ENCODE data around the gene TECTB. TPM values are rescaled to one million over a fixed set of nuclear protein-coding genes. Genes with fewer than 3 reads are reported as not detected.

Gene TECTB
- total RNA-seq, 1 experiment from 2014 or later = not detected

DNA sequence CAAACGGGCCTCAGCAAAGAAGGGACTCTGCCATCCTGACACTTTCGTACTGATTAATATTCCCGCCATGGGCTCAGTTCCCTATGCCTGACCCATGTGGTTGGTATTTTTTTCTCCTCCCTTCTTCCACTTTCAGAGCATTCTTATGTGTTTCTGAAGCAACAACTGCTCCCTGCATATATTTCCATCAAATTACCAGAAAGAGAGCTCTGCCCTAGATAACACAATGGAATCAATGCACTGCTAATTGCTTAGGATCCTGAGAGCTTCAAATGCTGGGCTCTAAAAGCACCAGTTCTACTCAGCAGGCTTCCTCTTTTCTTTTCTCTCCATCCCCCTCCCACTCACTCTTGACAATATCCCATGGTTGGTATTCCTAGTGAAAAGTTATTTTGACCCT, 5.3 kb downstream of the TECTB start:
- H3K9me3 ChIP-seq (ENCODE audit: low read depth, low read length, poor library complexity, severe bottlenecking) = no peaks in the 10 kb centered on the region
- H3K27me3 ChIP-seq (replicated peaks; ENCODE audit: insufficient read depth, low read depth, low read length, poor library complexity) = peaks cover 4% of the 10 kb centered on the region
- BruUV-seq (replicated peaks) = no TSS peak
- intact Hi-C loops (cut with micrococcal nuclease; ENCODE audit: unreplicated experiment) = no loop called here
- no peaks in the 10 kb centered on the region for H3K36me3 ChIP-seq (ENCODE audit: insufficient read depth, low read length, poor library complexity, severe bottlenecking)
- TF ChIP-seq EZH2 (IDR thresholded peaks at IDR 0.05; ENCODE audit: borderline replicate concordance, low read depth, low read length, poor library complexity, severe bottlenecking) = no peak
- TF ChIP-seq, protein P1, sequence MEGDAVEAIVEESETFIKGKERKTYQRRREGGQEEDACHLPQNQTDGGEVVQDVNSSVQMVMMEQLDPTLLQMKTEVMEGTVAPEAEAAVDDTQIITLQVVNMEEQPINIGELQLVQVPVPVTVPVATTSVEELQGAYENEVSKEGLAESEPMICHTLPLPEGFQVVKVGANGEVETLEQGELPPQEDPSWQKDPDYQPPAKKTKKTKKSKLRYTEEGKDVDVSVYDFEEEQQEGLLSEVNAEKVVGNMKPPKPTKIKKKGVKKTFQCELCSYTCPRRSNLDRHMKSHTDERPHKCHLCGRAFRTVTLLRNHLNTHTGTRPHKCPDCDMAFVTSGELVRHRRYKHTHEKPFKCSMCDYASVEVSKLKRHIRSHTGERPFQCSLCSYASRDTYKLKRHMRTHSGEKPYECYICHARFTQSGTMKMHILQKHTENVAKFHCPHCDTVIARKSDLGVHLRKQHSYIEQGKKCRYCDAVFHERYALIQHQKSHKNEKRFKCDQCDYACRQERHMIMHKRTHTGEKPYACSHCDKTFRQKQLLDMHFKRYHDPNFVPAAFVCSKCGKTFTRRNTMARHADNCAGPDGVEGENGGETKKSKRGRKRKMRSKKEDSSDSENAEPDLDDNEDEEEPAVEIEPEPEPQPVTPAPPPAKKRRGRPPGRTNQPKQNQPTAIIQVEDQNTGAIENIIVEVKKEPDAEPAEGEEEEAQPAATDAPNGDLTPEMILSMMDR (conservative IDR thresholded peaks at IDR 0.05; ENCODE audit: low read depth, low read length) = no peak
- no peak overlapping the region for H3K4me3 ChIP-seq (ENCODE audit: low read depth, low read length, poor library complexity, severe bottlenecking)
- H3K27ac ChIP-seq (ENCODE audit: low read depth, low read length, poor library complexity, severe bottlenecking) = no peak overlapping the region
- ChIA-PET POLR2A (ENCODE audit: low non-redundant PET) (no interaction called here), CTCF (no interaction called here)
- DNase-seq (ENCODE audit: low spot score) = no peak
- H3K4me1 ChIP-seq (ENCODE audit: insufficient read depth, low read length, poor library complexity, severe bottlenecking) = no peaks in the 10 kb centered on the region

DNA sequence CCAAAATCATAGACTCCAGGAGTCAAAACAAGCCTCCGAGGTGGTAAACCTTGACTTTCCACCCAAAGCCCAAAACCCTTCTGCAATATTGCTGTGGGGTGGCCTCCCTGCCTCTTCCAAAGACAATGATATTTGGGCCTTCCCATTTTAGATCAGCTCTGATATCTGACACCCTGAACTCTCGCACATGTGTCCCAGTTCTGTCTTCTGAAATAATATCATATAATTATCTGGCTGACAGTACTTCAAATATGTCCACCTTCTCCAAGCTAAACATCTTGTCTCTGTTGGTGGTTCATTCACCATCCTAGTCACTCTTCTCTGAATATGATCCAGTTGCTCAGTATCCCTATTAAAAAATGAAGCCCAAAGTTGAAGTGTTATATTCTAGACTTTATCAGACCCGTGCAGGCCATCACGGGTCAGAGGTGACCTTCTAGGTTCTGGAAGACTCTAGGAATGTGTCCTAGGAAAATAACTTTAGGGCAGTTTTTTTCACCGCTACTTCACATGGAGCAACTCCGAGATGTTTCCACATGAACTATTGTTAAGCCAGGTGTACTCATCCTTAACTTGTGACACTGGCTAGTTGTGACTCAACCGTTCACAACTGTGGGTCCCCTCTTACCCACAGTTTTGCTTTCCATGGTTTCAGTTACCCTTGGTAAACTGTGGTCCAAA, 6.3 kb downstream of the TECTB start:
- Histone ChIP-seq H3K36me3 (ENCODE audit: insufficient read depth, low read length, poor library complexity, severe bottlenecking) (no peaks in the 10 kb centered on the region), H3K4me3 (ENCODE audit: low read depth, low read length, poor library complexity, severe bottlenecking) (no peak overlapping the region), H3K27me3 (replicated peaks; ENCODE audit: insufficient read depth, low read depth, low read length, poor library complexity) (no peaks in the 10 kb centered on the region), H3K27ac (ENCODE audit: low read depth, low read length, poor library complexity, severe bottlenecking) (no peak overlapping the region), H3K4me1 (ENCODE audit: insufficient read depth, low read length, poor library complexity, severe bottlenecking) (no peaks in the 10 kb centered on the region), H3K9me3 (ENCODE audit: low read depth, low read length, poor library complexity, severe bottlenecking) (no peaks in the 10 kb centered on the region)
- TF ChIP-seq, protein P1 (conservative IDR thresholded peaks at IDR 0.05; ENCODE audit: low read depth, low read length) = no peak
- TF ChIP-seq EZH2 (IDR thresholded peaks at IDR 0.05; ENCODE audit: borderline replicate concordance, low read depth, low read length, poor library complexity, severe bottlenecking) = no peak
- ChIA-PET CTCF (no interaction called here), POLR2A (ENCODE audit: low non-redundant PET) (no interaction called here)
- no peak for DNase-seq (ENCODE audit: low spot score)
- no TSS peak for BruUV-seq (replicated peaks)
- intact Hi-C loops (cut with micrococcal nuclease; ENCODE audit: unreplicated experiment) = no loop called here

DNA sequence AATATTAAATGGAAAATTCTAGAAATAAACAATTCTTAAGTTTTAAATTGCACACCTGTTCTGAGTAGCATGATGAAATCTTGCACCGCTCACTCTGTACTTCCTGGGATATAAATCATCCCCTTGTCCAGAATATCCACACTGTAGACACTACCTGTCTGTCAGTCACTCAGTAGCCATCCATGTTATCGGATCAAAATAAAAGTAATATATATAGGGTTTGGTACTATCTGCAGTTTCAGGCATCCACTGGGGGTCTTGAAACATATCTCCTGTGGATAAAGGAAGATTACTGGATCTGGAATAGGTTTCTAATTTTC, 6.8 kb downstream of the TECTB start:
- ChIA-PET POLR2A (ENCODE audit: low non-redundant PET) (no interaction called here), CTCF (no interaction called here)
- H3K4me1 ChIP-seq (ENCODE audit: insufficient read depth, low read length, poor library complexity, severe bottlenecking) = no peaks in the 10 kb centered on the region
- DNase-seq (ENCODE audit: low spot score) = no peak
- no peaks in the 10 kb centered on the region for H3K36me3 ChIP-seq (ENCODE audit: insufficient read depth, low read length, poor library complexity, severe bottlenecking)
- no TSS peak for BruUV-seq (replicated peaks)
- no peaks in the 10 kb centered on the region for H3K9me3 ChIP-seq (ENCODE audit: low read depth, low read length, poor library complexity, severe bottlenecking)
- H3K27me3 ChIP-seq (replicated peaks; ENCODE audit: insufficient read depth, low read depth, low read length, poor library complexity) = no peaks in the 10 kb centered on the region
- no peak overlapping the region for H3K4me3 ChIP-seq (ENCODE audit: low read depth, low read length, poor library complexity, severe bottlenecking)
- no peak overlapping the region for H3K27ac ChIP-seq (ENCODE audit: low read depth, low read length, poor library complexity, severe bottlenecking)
- TF ChIP-seq, protein P1 (conservative IDR thresholded peaks at IDR 0.05; ENCODE audit: low read depth, low read length) = no peak
- no peak for TF ChIP-seq EZH2 (IDR thresholded peaks at IDR 0.05; ENCODE audit: borderline replicate concordance, low read depth, low read length, poor library complexity, severe bottlenecking)
- intact Hi-C loops (cut with micrococcal nuclease; ENCODE audit: unreplicated experiment) = no loop called here
